ENCODE data around the gene PPP1R15A.

- no peak for TF ChIP-seq CTCF (conservative IDR thresholded peaks at IDR 0.05)
- no peak for TF ChIP-seq ZFX (IDR thresholded peaks at IDR 0.05)
Measured at GRCh38 chr19:48897181-48897580, 25.0 kb downstream of the PPP1R15A start.

Measured in C4-2B (cell line).